GM19438 (cell line): ENCODE results near the gene NMUR1.
A peak's percentile ranks its signal among the peaks of the same experiment; 100 is the strongest.

Source experiments
- ATAC-seq: cut with Tn5 transposase; IDR thresholded peaks from one replicate; pipeline ENCODE4 v1.9.1; 2021; ENCODE audit warnings: low read depth; ENCODE audit not compliant: unreplicated experiment

The NMUR1 gene

GRCh38 chr2:231554748-231555545, 24.7 kb upstream of the NMUR1 start:
- ATAC-seq: no peak

GRCh38 chr2:231554327-231554726, 24.1 kb upstream of the NMUR1 start:
- no peak for ATAC-seq

- ATAC-seq: no peak
Measured at GRCh38 chr2:231552752-231553151, 22.5 kb upstream of the NMUR1 start.

GRCh38 chr2:231549446-231550239, 19.4 kb upstream of the NMUR1 start:
- ATAC-seq: no peak

GRCh38 chr2:231548752-231549151, 18.5 kb upstream of the NMUR1 start:
- ATAC-seq: no peak

GRCh38 chr2:231547315-231548110, 17.3 kb upstream of the NMUR1 start:
- ATAC-seq: no peak

- ATAC-seq: no peak
Measured at GRCh38 chr2:231546014-231546715, 15.9 kb upstream of the NMUR1 start.

GRCh38 chr2:231545105-231545902, 15.1 kb upstream of the NMUR1 start:
- peak; percentile 98 for ATAC-seq

GRCh38 chr2:231542136-231542535, 11.9 kb upstream of the NMUR1 start:
- ATAC-seq: no peak

- ATAC-seq: no peak
Measured at GRCh38 chr2:231541645-231542044, 11.4 kb upstream of the NMUR1 start.

GRCh38 chr2:231539991-231540390, 9.7 kb upstream of the NMUR1 start:
- no peak for ATAC-seq

GRCh38 chr2:231535961-231536360, 5.7 kb upstream of the NMUR1 start:
- ATAC-seq: no peak

GRCh38 chr2:231533777-231534125, 3.5 kb upstream of the NMUR1 start:
- no peak for ATAC-seq

GRCh38 chr2:231533086-231533776, 3.0 kb upstream of the NMUR1 start:
- ATAC-seq: no peak

- ATAC-seq: no peak
Measured at GRCh38 chr2:231532756-231533035, 2.5 kb upstream of the NMUR1 start.

GRCh38 chr2:231531883-231532755, 1.9 kb upstream of the NMUR1 start:
- no peak for ATAC-seq

GRCh38 chr2:231531466-231531865, 1.2 kb upstream of the NMUR1 start:
- no peak for ATAC-seq

- ATAC-seq: no peak
Measured at GRCh38 chr2:231528636-231529030, 1.6 kb downstream of the NMUR1 start.
